Type B pancreatic cell (in vitro differentiated cells): ENCODE measurements around the gene TRMT10B. TPM values are rescaled to one million over a fixed set of nuclear protein-coding genes. Genes with fewer than 3 reads are reported as not detected.
"Not testable (repeated sequence)": the region's sequence is repeated elsewhere in the genome, so short reads cannot be mapped to it uniquely, and the experiment has no call there.

Experiments used
- DNase-seq: peaks from one replicate; pipeline ENCODE4 v3.0.0; 2021; ENCODE audit warnings: mixed read lengths; ENCODE audit not compliant: unreplicated experiment; ENCODE audit errors: extremely low spot score
- H3K27ac Mint-ChIP-seq: 2 replicates; pipeline ENCODE4 v1.8.0; 2021; ENCODE audit warnings: mild to moderate bottlenecking, mixed read lengths
- H3K27me3 Mint-ChIP-seq: 2 replicates; pipeline ENCODE4 v1.8.0; 2021; ENCODE audit warnings: mixed read lengths
- H3K36me3 Mint-ChIP-seq: 2 replicates; pipeline ENCODE4 v1.8.0; 2021; ENCODE audit warnings: mixed read lengths
- H3K4me1 Mint-ChIP-seq: one replicate; pipeline ENCODE4 v1.8.0; 2021; ENCODE audit warnings: mixed read lengths; ENCODE audit not compliant: unreplicated experiment
- H3K4me3 Mint-ChIP-seq: 2 replicates; pipeline ENCODE4 v1.8.0; 2021; ENCODE audit warnings: mild to moderate bottlenecking, mixed read lengths
- H3K9me3 Mint-ChIP-seq: 2 replicates; pipeline ENCODE4 v1.8.0; 2021; ENCODE audit warnings: mixed read lengths
- CTCF ChIP-seq: fragments of 200-600 bp; sonication (generic); conservative IDR thresholded peaks from 2 replicates; pipeline ENCODE4 v1.5.0; 2021; ENCODE audit warnings: antibody characterized with exemption, mild to moderate bottlenecking
- total RNA-seq: library from RNA; stranded (reverse); gene quantifications from 2 replicates; pipeline ENCODE4 v1.2.1, GENCODE V29; 2021; ENCODE audit warnings: low replicate concordance

TRMT10B gene
- total RNA-seq, 1 donor from 2014 or later: 9.1 TPM

GRCh38 chr9:37751186-37751585 lies 2.4 kb upstream of the TRMT10B start:
- no peak overlapping the region for H3K27ac Mint-ChIP-seq
- no peaks in the 10 kb centered on the region for H3K9me3 Mint-ChIP-seq
- no peak for DNase-seq
- peaks cover 14% of the 10 kb centered on the region for H3K4me1 Mint-ChIP-seq
- no peak for TF ChIP-seq CTCF
- H3K27me3 Mint-ChIP-seq: peaks cover 5% of the 10 kb centered on the region
- peak overlapping the region; percentile 61 for H3K4me3 Mint-ChIP-seq
- H3K36me3 Mint-ChIP-seq: no peaks in the 10 kb centered on the region

GRCh38 chr9:37751704-37752103 lies 1.9 kb upstream of the TRMT10B start:
- H3K9me3 Mint-ChIP-seq, H3K4me3 Mint-ChIP-seq, DNase-seq, H3K36me3 Mint-ChIP-seq, H3K27ac Mint-ChIP-seq, H3K27me3 Mint-ChIP-seq: not testable (repeated sequence)
- H3K4me1 Mint-ChIP-seq: peaks cover 14% of the 10 kb centered on the region

GRCh38 chr9:37752112-37752511 lies 1.5 kb upstream of the TRMT10B start:
- not testable (repeated sequence) for H3K4me3 Mint-ChIP-seq, H3K36me3 Mint-ChIP-seq, H3K27ac Mint-ChIP-seq, DNase-seq, H3K9me3 Mint-ChIP-seq, H3K27me3 Mint-ChIP-seq
- H3K4me1 Mint-ChIP-seq: peaks cover 14% of the 10 kb centered on the region

- no peaks in the 10 kb centered on the region for H3K36me3 Mint-ChIP-seq
- H3K27me3 Mint-ChIP-seq: peaks cover 5% of the 10 kb centered on the region
- peak overlapping the region; percentile 86 for H3K27ac Mint-ChIP-seq
- peak overlapping the region; percentile 98 for H3K4me3 Mint-ChIP-seq
- TF ChIP-seq CTCF: no peak
- H3K9me3 Mint-ChIP-seq: no peaks in the 10 kb centered on the region
- peaks cover 14% of the 10 kb centered on the region for H3K4me1 Mint-ChIP-seq
- no peak for DNase-seq
Observed at GRCh38 chr9:37752642-37753488, 740 bp upstream of the TRMT10B start.

GRCh38 chr9:37758747-37759146 lies 5.1 kb downstream of the TRMT10B start:
- H3K9me3 Mint-ChIP-seq: no peaks in the 10 kb centered on the region
- no peak overlapping the region for H3K4me3 Mint-ChIP-seq
- no peak overlapping the region for H3K27ac Mint-ChIP-seq
- peaks cover 14% of the 10 kb centered on the region for H3K4me1 Mint-ChIP-seq
- H3K27me3 Mint-ChIP-seq: no peaks in the 10 kb centered on the region
- H3K36me3 Mint-ChIP-seq: peaks cover 9% of the 10 kb centered on the region
- no peak for TF ChIP-seq CTCF
- no peak for DNase-seq

GRCh38 chr9:37760416-37761161 lies 7.0 kb downstream of the TRMT10B start:
- H3K36me3 Mint-ChIP-seq: peaks cover 18% of the 10 kb centered on the region
- no peak overlapping the region for H3K4me3 Mint-ChIP-seq
- no peaks in the 10 kb centered on the region for H3K9me3 Mint-ChIP-seq
- DNase-seq: no peak
- peaks cover under 1% of the 10 kb centered on the region for H3K4me1 Mint-ChIP-seq
- no peaks in the 10 kb centered on the region for H3K27me3 Mint-ChIP-seq
- no peak overlapping the region for H3K27ac Mint-ChIP-seq
- TF ChIP-seq CTCF: no peak
